H9 (cell line): Measurements from ENCODE around the gene NECAB2. TPM values are rescaled to one million over a fixed set of nuclear protein-coding genes. Genes with fewer than 3 reads are reported as not detected.

Source experiments
- DNase-seq: peaks from one replicate; pipeline ENCODE4 v3.0.0-alpha.2; 2017
- H2AFZ ChIP-seq: one replicate; pipeline ENCODE4 v1.6.1; 2013; ENCODE audit warnings: mild to moderate bottlenecking, low read length, control low read depth, moderate library complexity
- H2AK5ac ChIP-seq: 2 replicates; pipeline ENCODE4 v1.6.1; 2013; ENCODE audit warnings: low read length, control low read depth, mixed read lengths; ENCODE audit not compliant: insufficient read length
- H2BK120ac ChIP-seq: one replicate; pipeline ENCODE4 v1.6.1; 2013; ENCODE audit warnings: low read depth, mild to moderate bottlenecking, low read length, control low read depth, inconsistent platforms; ENCODE audit not compliant: poor library complexity, severe bottlenecking
- H2BK12ac ChIP-seq: 2 replicates; pipeline ENCODE4 v1.6.1; 2013; ENCODE audit warnings: low read length, control low read depth, mixed read lengths, low read depth; ENCODE audit not compliant: insufficient read length
- H2BK15ac ChIP-seq: 2 replicates; pipeline ENCODE4 v1.6.1; 2013; ENCODE audit warnings: low read depth, low read length, control low read depth
- H2BK20ac ChIP-seq: one replicate; pipeline ENCODE4 v1.6.1; 2013; ENCODE audit warnings: low read depth, mild to moderate bottlenecking, low read length, control low read depth, inconsistent platforms; ENCODE audit not compliant: poor library complexity, severe bottlenecking
- H2BK5ac ChIP-seq: 2 replicates; pipeline ENCODE4 v1.6.1; 2013; ENCODE audit warnings: low read length, control low read depth, mixed read lengths; ENCODE audit not compliant: insufficient read length
- H3K14ac ChIP-seq: 2 replicates; pipeline ENCODE4 v1.6.1; 2013; ENCODE audit warnings: low read length, control low read depth; ENCODE audit not compliant: insufficient read depth
- H3K18ac ChIP-seq: 2 replicates; pipeline ENCODE4 v1.6.1; 2013; ENCODE audit warnings: low read depth, mild to moderate bottlenecking, mixed read lengths, low read length, control low read depth; ENCODE audit not compliant: insufficient read length
- H3K23ac ChIP-seq: 2 replicates; pipeline ENCODE4 v1.6.1; 2013; ENCODE audit warnings: low read length, control low read depth, mixed read lengths, low read depth; ENCODE audit not compliant: insufficient read length
- H3K23me2 ChIP-seq: 2 replicates; pipeline ENCODE4 v1.6.1; 2013; ENCODE audit warnings: low read depth, mild to moderate bottlenecking, mixed read lengths, low read length, control low read depth; ENCODE audit not compliant: insufficient read length, poor library complexity, severe bottlenecking
- H3K27ac ChIP-seq: 2 replicates; pipeline ENCODE4 v1.5.1; 2013; ENCODE audit warnings: low read length, control low read depth, mixed read lengths, low read depth; ENCODE audit not compliant: insufficient read length
- H3K27me3 ChIP-seq: 2 replicates; pipeline ENCODE4 v1.6.1; 2013; ENCODE audit warnings: low read length, control low read depth, inconsistent platforms; ENCODE audit not compliant: insufficient read depth
- H3K4ac ChIP-seq: 2 replicates; pipeline ENCODE4 v1.6.1; 2013; ENCODE audit warnings: low read depth, mild to moderate bottlenecking, control low read depth, inconsistent platforms, low read length, moderate library complexity
- H3K4me1 ChIP-seq: 2 replicates; pipeline ENCODE4 v1.6.1; 2013; ENCODE audit warnings: low read length, control low read depth, inconsistent platforms; ENCODE audit not compliant: insufficient read depth
- H3K4me2 ChIP-seq: 2 replicates; pipeline ENCODE4 v1.6.1; 2013; ENCODE audit warnings: low read length, control low read depth, mixed read lengths; ENCODE audit not compliant: insufficient read length, insufficient read depth
- H3K56ac ChIP-seq: 2 replicates; pipeline ENCODE4 v1.6.1; 2013; ENCODE audit warnings: low read depth, mild to moderate bottlenecking, mixed read lengths, low read length, control low read depth; ENCODE audit not compliant: insufficient read length
- H3K79me1 ChIP-seq: 2 replicates; pipeline ENCODE4 v1.6.1; 2013; ENCODE audit warnings: low read depth, mild to moderate bottlenecking, moderate library complexity, low read length, control low read depth, inconsistent platforms; ENCODE audit not compliant: insufficient read depth, poor library complexity, severe bottlenecking
- H3K79me2 ChIP-seq: 2 replicates; pipeline ENCODE4 v1.6.1; 2013; ENCODE audit warnings: low read length, control low read depth, inconsistent platforms; ENCODE audit not compliant: insufficient read depth
- H3K9ac ChIP-seq: 2 replicates; pipeline ENCODE4 v1.6.1; 2013; ENCODE audit warnings: low read length, control low read depth, mixed read lengths; ENCODE audit not compliant: insufficient read length; ENCODE audit errors: extremely low read depth
- H3K9me3 ChIP-seq: one replicate; pipeline ENCODE4 v1.6.1; 2013; ENCODE audit warnings: low read depth, low read length, inconsistent platforms; ENCODE audit not compliant: control insufficient read depth
- H3T11ph ChIP-seq: one replicate; pipeline ENCODE4 v1.6.1; 2013; ENCODE audit warnings: mild to moderate bottlenecking, low read length, control low read depth, inconsistent platforms
- H4K20me1 ChIP-seq: one replicate; pipeline ENCODE4 v1.6.1; 2013; ENCODE audit not compliant: control insufficient read depth, insufficient read length, insufficient read depth
- H4K5ac ChIP-seq: 2 replicates; pipeline ENCODE4 v1.6.1; 2013; ENCODE audit warnings: low read depth, mild to moderate bottlenecking, mixed read lengths, low read length, control low read depth; ENCODE audit not compliant: insufficient read length
- H4K8ac ChIP-seq: replicated peaks from 2 replicates; pipeline ENCODE4 v1.6.1; 2013; ENCODE audit warnings: low read length, control low read depth, mixed read lengths, low read depth; ENCODE audit not compliant: insufficient read length
- H4K91ac ChIP-seq: 2 replicates; pipeline ENCODE4 v1.6.1; 2013; ENCODE audit warnings: low read depth, mild to moderate bottlenecking, moderate library complexity, mixed read lengths, low read length, control low read depth; ENCODE audit not compliant: insufficient read length
- H3K27ac Mint-ChIP-seq, 3 experiments: 2 replicates in 2 of 3; 3 replicates in 1 of 3; pipeline ENCODE4 v1.8.0; 2020 to 2021; ENCODE audit warnings: mixed read lengths in 3 of 3, mild to moderate bottlenecking in 1 of 3, moderate library complexity in 1 of 3
- H3K27me3 Mint-ChIP-seq: 2 replicates; pipeline ENCODE4 v1.8.0; 2021; ENCODE audit warnings: low read depth, mild to moderate bottlenecking, moderate library complexity, mixed read lengths
- H3K36me3 Mint-ChIP-seq, 3 experiments: 2 replicates in 2 of 3; 3 replicates in 1 of 3; pipeline ENCODE4 v1.8.0; 2020 to 2021; ENCODE audit warnings: low read depth in 3 of 3, mixed read lengths in 3 of 3; ENCODE audit not compliant: insufficient read depth in 1 of 3
- H3K4me1 Mint-ChIP-seq, 2 experiments: 2 replicates each; pipeline ENCODE4 v1.8.0; 2020; ENCODE audit warnings: mixed read lengths in 2 of 2
- H3K4me3 Mint-ChIP-seq, 2 experiments: 2 replicates in 1 of 2; 3 replicates in 1 of 2; pipeline ENCODE4 v1.8.0; 2020 to 2021; ENCODE audit warnings: mild to moderate bottlenecking in 2 of 2, mixed read lengths in 2 of 2, moderate library complexity in 1 of 2
- H3K9me3 Mint-ChIP-seq, 2 experiments: 2 replicates in 1 of 2; 3 replicates in 1 of 2; pipeline ENCODE4 v1.8.0; 2020; ENCODE audit warnings: mild to moderate bottlenecking in 2 of 2, mixed read lengths in 2 of 2, moderate library complexity in 1 of 2
- CTCF ChIP-seq: fragments of 200-600 bp; sonication (generic); conservative IDR thresholded peaks from 3 replicates; pipeline ENCODE4 v1.8.0; 2021; ENCODE audit warnings: antibody characterized with exemption, mild to moderate bottlenecking
- WGBS: extraction: QIAGEN DNeasy Blood & Tissue Kit; methylation state at CpG from one replicate; pipeline ENCODE4 v1.1.7; 2013; ENCODE audit warnings: missing lambda C conversion rate, low lambda C conversion rate, mixed read lengths; ENCODE audit not compliant: insufficient read length; ENCODE audit errors: extremely low coverage; 5-methylcytosine and 5-hydroxymethylcytosine counted together
- total RNA-seq: library from RNA; stranded (reverse); gene quantifications from 2 replicates; pipeline ENCODE4 v1.2.1, GENCODE V29; 2021

The NECAB2 gene
- total RNA-seq, 1 experiment from 2014 or later = 12.6 TPM

GRCh38 chr16:84040823-84041820 lies 73.1 kb downstream of the NECAB2 start:
- H2BK5ac ChIP-seq = no peak overlapping the region
- Mint-ChIP-seq H3K27me3 (peaks cover 22% of the 10 kb centered on the region), H3K4me3 (no peak overlapping the region), H3K36me3 (peaks cover 0 to 4% (median 0%) of the 10 kb centered on the region in 3 experiments; a peak in 1 of 7 replicates), H3K27ac (no peak overlapping the region; a peak in 1 of 7 replicates), H3K4me1 (peaks cover 24 to 42% of the 10 kb centered on the region in 2 experiments), H3K9me3 (no peaks in the 10 kb centered on the region; a peak in 1 of 5 replicates)
- H2BK15ac ChIP-seq = no peak overlapping the region
- H3K79me2 ChIP-seq = no peaks in the 10 kb centered on the region
- no peaks in the 10 kb centered on the region for H3K27me3 ChIP-seq
- no peak overlapping the region for H3K27ac ChIP-seq
- no peak for DNase-seq
- no peak overlapping the region for H3K18ac ChIP-seq
- H2BK120ac ChIP-seq = no peak overlapping the region
- H2BK12ac ChIP-seq = no peak overlapping the region
- no peaks in the 10 kb centered on the region for H4K20me1 ChIP-seq
- no peak overlapping the region for H2AK5ac ChIP-seq
- WGBS = no CpG with 5 or more reads among the region's 42 CpGs
- no peak overlapping the region for H2AFZ ChIP-seq
- TF ChIP-seq CTCF = no peak
- H3K4ac ChIP-seq = no peak overlapping the region
- H3K9me3 ChIP-seq = no peaks in the 10 kb centered on the region
- no peak overlapping the region for H3K56ac ChIP-seq
- no peaks in the 10 kb centered on the region for H3K79me1 ChIP-seq
- no peaks in the 10 kb centered on the region for H3K23me2 ChIP-seq
- H3K4me2 ChIP-seq = no peak overlapping the region
- H4K8ac ChIP-seq = no peak overlapping the region
- H3K4me1 ChIP-seq = no peaks in the 10 kb centered on the region; the same call in 1 of the 2 replicates
- no peak overlapping the region for H4K5ac ChIP-seq
- H3K23ac ChIP-seq = no peak overlapping the region
- H4K91ac ChIP-seq = no peak overlapping the region
- no peak overlapping the region for H2BK20ac ChIP-seq
- H3T11ph ChIP-seq = no peak overlapping the region
- H3K9ac ChIP-seq = no peak overlapping the region
- H3K14ac ChIP-seq = no peak overlapping the region
